ENCODE results near the gene PLXNA4. TPM values are rescaled to one million over a fixed set of nuclear protein-coding genes. Genes with fewer than 3 reads are reported as not detected.

The PLXNA4 gene
- polyA plus RNA-seq, 1 experiment = 0.22 TPM

GRCh38 chr7:132609222-132609621 lies 33.0 kb upstream of the PLXNA4 start:
- H3K36me3 ChIP-seq (ENCODE audit: control insufficient read depth, insufficient read depth, low read length) = no peaks in the 10 kb centered on the region
- TF ChIP-seq, protein P1, sequence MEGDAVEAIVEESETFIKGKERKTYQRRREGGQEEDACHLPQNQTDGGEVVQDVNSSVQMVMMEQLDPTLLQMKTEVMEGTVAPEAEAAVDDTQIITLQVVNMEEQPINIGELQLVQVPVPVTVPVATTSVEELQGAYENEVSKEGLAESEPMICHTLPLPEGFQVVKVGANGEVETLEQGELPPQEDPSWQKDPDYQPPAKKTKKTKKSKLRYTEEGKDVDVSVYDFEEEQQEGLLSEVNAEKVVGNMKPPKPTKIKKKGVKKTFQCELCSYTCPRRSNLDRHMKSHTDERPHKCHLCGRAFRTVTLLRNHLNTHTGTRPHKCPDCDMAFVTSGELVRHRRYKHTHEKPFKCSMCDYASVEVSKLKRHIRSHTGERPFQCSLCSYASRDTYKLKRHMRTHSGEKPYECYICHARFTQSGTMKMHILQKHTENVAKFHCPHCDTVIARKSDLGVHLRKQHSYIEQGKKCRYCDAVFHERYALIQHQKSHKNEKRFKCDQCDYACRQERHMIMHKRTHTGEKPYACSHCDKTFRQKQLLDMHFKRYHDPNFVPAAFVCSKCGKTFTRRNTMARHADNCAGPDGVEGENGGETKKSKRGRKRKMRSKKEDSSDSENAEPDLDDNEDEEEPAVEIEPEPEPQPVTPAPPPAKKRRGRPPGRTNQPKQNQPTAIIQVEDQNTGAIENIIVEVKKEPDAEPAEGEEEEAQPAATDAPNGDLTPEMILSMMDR (IDR thresholded peaks at IDR 0.05; ENCODE audit: insufficient read depth, low read depth, low read length) = no peak
- no peak for DNase-seq (ENCODE audit: low read depth)
- CTCF ChIA-PET = no interaction called here
- POLR2A ChIA-PET = no interaction called here
- H3K4me3 ChIP-seq (ENCODE audit: low read depth, low read length) = no peak overlapping the region
- H3K27me3 ChIP-seq (ENCODE audit: control insufficient read depth, insufficient read depth, low read length) = no peaks in the 10 kb centered on the region

DNA sequence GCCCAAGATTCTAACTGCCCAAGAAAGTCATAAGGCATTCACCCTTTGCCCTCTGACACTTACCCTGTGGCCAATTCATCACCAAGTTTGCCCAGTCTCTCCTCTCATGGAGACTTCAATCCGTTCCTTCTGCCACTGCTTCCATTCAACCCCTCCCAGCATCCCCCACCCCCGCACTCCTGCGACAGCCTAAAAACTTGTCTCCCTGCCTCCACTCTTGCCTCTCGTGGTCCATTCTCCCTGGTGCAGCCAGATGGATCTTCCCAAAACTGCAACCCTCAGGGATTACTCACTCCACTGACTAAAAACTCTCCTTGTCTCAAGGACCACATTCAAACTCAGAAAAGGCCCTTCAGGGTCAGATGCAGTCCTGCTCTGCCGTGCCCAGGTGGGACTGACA lies 32.3 kb upstream of the PLXNA4 start:
- CTCF ChIA-PET = no interaction called here
- no peaks in the 10 kb centered on the region for H3K27me3 ChIP-seq (ENCODE audit: control insufficient read depth, insufficient read depth, low read length)
- TF ChIP-seq, protein P1 (IDR thresholded peaks at IDR 0.05; ENCODE audit: insufficient read depth, low read depth, low read length) = no peak
- H3K4me3 ChIP-seq (ENCODE audit: low read depth, low read length) = no peak overlapping the region
- POLR2A ChIA-PET = no interaction called here
- DNase-seq (ENCODE audit: low read depth) = no peak
- no peaks in the 10 kb centered on the region for H3K36me3 ChIP-seq (ENCODE audit: control insufficient read depth, insufficient read depth, low read length)

DNA sequence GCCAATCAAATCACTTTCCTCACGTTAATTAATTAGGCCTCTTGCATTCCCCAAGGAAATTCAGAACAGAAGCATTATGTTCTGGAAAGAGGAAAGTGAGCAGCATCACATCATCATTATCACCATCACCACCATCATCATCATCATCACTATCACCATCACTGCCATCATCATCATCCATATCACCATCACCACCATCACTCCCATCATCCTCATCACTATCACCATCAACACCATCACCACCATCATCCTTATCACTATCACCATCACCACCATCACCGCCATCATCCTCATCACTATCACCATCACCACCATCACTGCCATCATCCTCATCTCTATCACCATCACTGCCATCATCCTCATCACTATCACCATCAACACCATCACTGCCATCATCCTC lies 31.4 kb upstream of the PLXNA4 start:
- H3K36me3 ChIP-seq (ENCODE audit: control insufficient read depth, insufficient read depth, low read length) = no peaks in the 10 kb centered on the region
- no peak for DNase-seq (ENCODE audit: low read depth)
- POLR2A ChIA-PET = no interaction called here
- no peak overlapping the region for H3K4me3 ChIP-seq (ENCODE audit: low read depth, low read length)
- CTCF ChIA-PET = no interaction called here
- no peaks in the 10 kb centered on the region; the same call in 1 of the 2 replicates for H3K27me3 ChIP-seq (ENCODE audit: control insufficient read depth, insufficient read depth, low read length)
- TF ChIP-seq, protein P1 (IDR thresholded peaks at IDR 0.05; ENCODE audit: insufficient read depth, low read depth, low read length) = no peak

- H3K36me3 ChIP-seq (ENCODE audit: control insufficient read depth, insufficient read depth, low read length) = no peaks in the 10 kb centered on the region
- no peak overlapping the region for H3K4me3 ChIP-seq (ENCODE audit: low read depth, low read length)
- CTCF ChIA-PET = no interaction called here
- H3K27me3 ChIP-seq (ENCODE audit: control insufficient read depth, insufficient read depth, low read length) = no peaks in the 10 kb centered on the region; the same call in 1 of the 2 replicates
- TF ChIP-seq, protein P1 (IDR thresholded peaks at IDR 0.05; ENCODE audit: insufficient read depth, low read depth, low read length) = no peak
- POLR2A ChIA-PET = no interaction called here
- DNase-seq (ENCODE audit: low read depth) = no peak
Measured at GRCh38 chr7:132604121-132604520, 27.9 kb upstream of the PLXNA4 start.

- ChIA-PET CTCF (interaction anchor here (1.3 kb wide), 1 partner anchor 23 kb away, joined by 5 read pairs; no protein-coding TSS in a partner anchor), POLR2A (no interaction called here)
- Histone ChIP-seq H3K27me3 (ENCODE audit: control insufficient read depth, insufficient read depth, low read length) (no peaks in the 10 kb centered on the region; the same call in 1 of the 2 replicates), H3K36me3 (ENCODE audit: control insufficient read depth, insufficient read depth, low read length) (no peaks in the 10 kb centered on the region), H3K4me3 (ENCODE audit: low read depth, low read length) (no peak overlapping the region)
- DNase-seq (ENCODE audit: low read depth) = no peak
- TF ChIP-seq, protein P1 (IDR thresholded peaks at IDR 0.05; ENCODE audit: insufficient read depth, low read depth, low read length) = no peak
Measured at GRCh38 chr7:132603220-132603833, 27.1 kb upstream of the PLXNA4 start.
